Loucy (cell line): Measurements from ENCODE around the gene ALS2CL.

ENCODE experiments used
- CTCF ChIP-seq: fragments of 200-600 bp; sonication (generic); conservative IDR thresholded peaks from 2 replicates; pipeline ENCODE4 v1.5.1; 2014; ENCODE audit warnings: mild to moderate bottlenecking, antibody characterized with exemption, low read length
- EZH2phosphoT487 ChIP-seq: fragments of 200-600 bp; IDR thresholded peaks from 2 replicates; pipeline ENCODE4 v1.6.1; 2018; ENCODE audit warnings: antibody characterized with exemption, mild to moderate bottlenecking, moderate library complexity, borderline replicate concordance

- TF ChIP-seq EZH2phosphoT487 (no peak), CTCF (no peak)
These were observed 67.4 kb downstream of the ALS2CL start for GRCh38 chr3:46626039-46626438.
